Adrenal gland (tissue), 12 donors: ENCODE data around the gene GAGE10. TPM values are rescaled to one million over a fixed set of nuclear protein-coding genes. Genes with fewer than 3 reads are reported as not detected.
"Not testable (repeated sequence)": the region's sequence is repeated elsewhere in the genome, so short reads cannot be mapped to it uniquely, and the experiment has no call there.

ENCODE experiments used
- DNase-seq, 7 donors: peaks; one replicate each; pipeline ENCODE4 v3.0.0-alpha.2; 2019 to 2020
- H3K27ac ChIP-seq, 5 donors: fragments of 200-600 bp; sonication (generic) in 4 of 5; 1 replicate in 3 of 5; 2 replicates in 2 of 5; pipeline versions ENCODE4 v1.5.1 to v1.8.0; 2016 to 2020; ENCODE audit warnings: mild to moderate bottlenecking in 1 of 5
- H3K27me3 ChIP-seq: fragments of 200-600 bp; 2 replicates; pipeline ENCODE4 v1.8.0; 2021
- H3K36me3 ChIP-seq, 2 donors: fragments of 200-600 bp; replicated peaks in 1 of 2; 1 replicate in 1 of 2; 2 replicates in 1 of 2; pipeline versions ENCODE4 v1.5.1 to v1.8.0; 2018 to 2022
- H3K4me1 ChIP-seq, 2 donors: fragments of 200-600 bp; replicated peaks in 1 of 2; 1 replicate in 1 of 2; 2 replicates in 1 of 2; pipeline versions ENCODE4 v1.5.1 to v1.8.0; 2018 to 2021
- H3K4me3 ChIP-seq, 4 donors: fragments of 200-600 bp; sonication (generic) in 3 of 4; one replicate each; pipeline ENCODE4 v1.5.1; 2016 to 2018
- H3K9me3 ChIP-seq, 3 donors: fragments of 200-600 bp; sonication (generic) in 1 of 3; replicated peaks in 1 of 3; 1 replicate in 2 of 3; 2 replicates in 1 of 3; pipeline versions ENCODE4 v1.5.1 to v1.8.0; 2016 to 2021
- WGBS, 4 donors: extraction: QIAGEN DNeasy Blood & Tissue Kit in 2 of 4; methylation state at CpG; one replicate each; pipeline versions ENCODE4 v1.1.5 to v1.1.7; 2013 to 2017; 5-methylcytosine and 5-hydroxymethylcytosine counted together
- intact Hi-C, 2 donors: fragments of 100-400 bp; cut with DNase I; formaldehyde crosslinking; loops; one replicate each; pipeline versions ENCODE4 v1.14.1 to v1.15.0; 2022 to 2023
- polyA plus RNA-seq, 3 donors: library from polyadenylated mRNA; stranded (reverse); fragments of 200-250 nt in 2 of 3; fragments of 350-450 nt in 1 of 3; fragmentation: Illumina TruSeq in 1 of 3; extraction: RNeasy Lipid Tissue Mini Kit (QIAGEN cat#74804) in 1 of 3; gene quantifications; one replicate each; pipeline ENCODE4 v1.2.3, GENCODE V29; 2013 to 2014
- total RNA-seq, 9 donors: library from RNA; depleted of rRNA in 4 of 9; stranded (reverse); fragments of >200 nt in 4 of 9; fragments of 120-200 nt in 1 of 9; fragmentation: NEBNext Ultra II Directional in 1 of 9; extraction: Animal tissue kit (Norgen Biotek cat#: 25700) in 1 of 9; gene quantifications; one replicate each; pipeline versions ENCODE4 v1.1.0 to v1.2.4, GENCODE V29; 2013 to 2023
- donor health status: healthy with polysubstance abuse.
- donor health status: Bipolar disorder and iron deficiency.
- donor health status: DM: yes; HTN: yes; CAD: no.
- donor health status: DM: no; HTN: no; CAD: no.
- donor health status: DM: no; HTN: no; CAD: no.
- donor health status: DM: yes; HTN: yes; CAD: no.

The GAGE10 gene
- total and polyA plus RNA-seq, 12 donors, result 0.33 TPM; not detected in 11

- intact Hi-C loops, H3K9me3 ChIP-seq, H3K27ac ChIP-seq, H3K36me3 ChIP-seq, H3K4me1 ChIP-seq, H3K4me3 ChIP-seq, H3K27me3 ChIP-seq: not testable (repeated sequence)
- WGBS, 4 donors, result 78 to 89% (median 83%) methylated on average over 7 to 11 of the region's 11 CpGs
- DNase-seq, result peak in 2 of 7 donors; percentile 13 to 35
These were observed 42.7 kb downstream of the GAGE10 start for GRCh38 chrX:49346150-49346549.

Other genes starting within 250 kb of the GAGE10 start
- gene CCDC120, start 244.6 kb upstream of the GAGE10 start, total RNA-seq, result 10 to 100 TPM in 1 of 9 donors, 1 to 10 TPM in 8; 1.2 to 30.6 (median 2.8) TPM
- 1 to 10 TPM; 1.1 to 8.2 (median 2.7) TPM for gene CCDC120, start 244.6 kb upstream of the GAGE10 start, polyA plus RNA-seq
- 10 to 100 TPM in 8 of 9 donors, 1 to 10 TPM in 1; 9.7 to 44.5 (median 34.4) TPM for gene PRAF2, start 229.6 kb upstream of the GAGE10 start, total RNA-seq
- gene PRAF2, start 229.6 kb upstream of the GAGE10 start, polyA plus RNA-seq, result 100 to 1,000 TPM in 1 of 3 donors, 10 to 100 TPM in 2; 66.0 to 100 (median 85.5) TPM
- gene WDR45, start 223.8 kb upstream of the GAGE10 start, total RNA-seq, result 100 to 1,000 TPM in 6 of 9 donors, 10 to 100 TPM in 3; 64.1 to 139 (median 108) TPM
- gene WDR45, start 223.8 kb upstream of the GAGE10 start, polyA plus RNA-seq, result 100 to 1,000 TPM in 2 of 3 donors, 10 to 100 TPM in 1; 59.4 to 184 (median 170) TPM
- 10 to 100 TPM; 21.5 to 58.4 (median 27.3) TPM for gene GPKOW, start 179.9 kb upstream of the GAGE10 start, total RNA-seq
- gene GPKOW, start 179.9 kb upstream of the GAGE10 start, polyA plus RNA-seq, result 10 to 100 TPM; 10.1 to 21.8 (median 11.3) TPM
- 10 to 100 TPM in 1 of 9 donors, 1 to 10 TPM in 8; 2.2 to 16.2 (median 3.1) TPM for gene MAGIX, start 140.9 kb upstream of the GAGE10 start, total RNA-seq
- gene MAGIX, start 140.9 kb upstream of the GAGE10 start, polyA plus RNA-seq, result 1 to 10 TPM in 2 of 3 donors, under 1 TPM in 1; 0.59 to 8.4 (median 7.6) TPM
- 100 to 1,000 TPM in 6 of 9 donors, 10 to 100 TPM in 3; 52.1 to 304 (median 161) TPM for gene PLP2, start 131.7 kb upstream of the GAGE10 start, total RNA-seq
- gene PLP2, start 131.7 kb upstream of the GAGE10 start, polyA plus RNA-seq, result 100 to 1,000 TPM in 2 of 3 donors, 10 to 100 TPM in 1; 78.2 to 724 (median 324) TPM
- gene PRICKLE3, start 117.3 kb upstream of the GAGE10 start, total RNA-seq, result 10 to 100 TPM in 7 of 9 donors, 1 to 10 TPM in 2; 2.8 to 46.8 (median 13.1) TPM
- 10 to 100 TPM in 1 of 3 donors, 1 to 10 TPM in 2; 5.7 to 10.9 (median 6.6) TPM for gene PRICKLE3, start 117.3 kb upstream of the GAGE10 start, polyA plus RNA-seq
- 100 to 1,000 TPM in 1 of 9 donors, 10 to 100 TPM in 7, 1 to 10 TPM in 1; 6.8 to 147 (median 18.5) TPM for gene SYP, start 103.5 kb upstream of the GAGE10 start, total RNA-seq
- gene SYP, start 103.5 kb upstream of the GAGE10 start, polyA plus RNA-seq, result 10 to 100 TPM; 18.6 to 73.1 (median 61.4) TPM
- under 1 TPM in 3 of 9 donors, not detected in 6; 0.14 to 0.18 (median 0.17) TPM for gene CACNA1F, start 70.3 kb upstream of the GAGE10 start, total RNA-seq
- gene CACNA1F, start 70.3 kb upstream of the GAGE10 start, polyA plus RNA-seq, result under 1 TPM in 2 of 3 donors, not detected in 1; 0.13 to 0.24 TPM
- gene CCDC22, start 68.2 kb upstream of the GAGE10 start, total RNA-seq, result 10 to 100 TPM in 8 of 9 donors, 1 to 10 TPM in 1; 8.8 to 24.7 (median 19.4) TPM
- 10 to 100 TPM in 2 of 3 donors, 1 to 10 TPM in 1; 6.0 to 13.6 (median 11.8) TPM for gene CCDC22, start 68.2 kb upstream of the GAGE10 start, polyA plus RNA-seq
- under 1 TPM in 5 of 9 donors, not detected in 4; 0.14 to 0.38 (median 0.29) TPM for gene FOXP3, start 38.9 kb upstream of the GAGE10 start, total RNA-seq
- gene FOXP3, start 38.9 kb upstream of the GAGE10 start, polyA plus RNA-seq, result under 1 TPM; 0.20 to 0.53 (median 0.24) TPM
- 10 to 100 TPM in 1 of 9 donors, 1 to 10 TPM in 8; 3.5 to 11.6 (median 6.8) TPM for gene PPP1R3F, start 33.9 kb upstream of the GAGE10 start, total RNA-seq
- gene PPP1R3F, start 33.9 kb upstream of the GAGE10 start, polyA plus RNA-seq, result 1 to 10 TPM; 2.6 to 6.2 (median 4.3) TPM
- gene GAGE12J, start 18.4 kb downstream of the GAGE10 start, total RNA-seq, result not detected
- gene GAGE12J, start 18.4 kb downstream of the GAGE10 start, polyA plus RNA-seq, result not detected
- gene GAGE13, start 27.9 kb downstream of the GAGE10 start, total RNA-seq, result not detected
- gene GAGE13, start 27.9 kb downstream of the GAGE10 start, polyA plus RNA-seq, result not detected
- gene GAGE12C, start 228.5 kb downstream of the GAGE10 start, total RNA-seq, result not detected
- not detected for gene GAGE12C, start 228.5 kb downstream of the GAGE10 start, polyA plus RNA-seq
- not detected for gene GAGE12D, start 238.1 kb downstream of the GAGE10 start, total RNA-seq
- gene GAGE12D, start 238.1 kb downstream of the GAGE10 start, polyA plus RNA-seq, result not detected
- gene GAGE12E, start 247.6 kb downstream of the GAGE10 start, total RNA-seq, result not detected
- not detected for gene GAGE12E, start 247.6 kb downstream of the GAGE10 start, polyA plus RNA-seq